CD4-positive, alpha-beta memory T cell (primary cell): ENCODE results near the gene SPIN1. TPM values are rescaled to one million over a fixed set of nuclear protein-coding genes. Genes with fewer than 3 reads are reported as not detected.

ENCODE experiments used
- CTCF ChIA-PET: fragments of 350-600 bp; sonication (Branson Sonifier 250); formaldehyde crosslinking; loops from one replicate; lab custom pipeline; 2021; ENCODE audit warnings: inconsistent platforms; ENCODE audit not compliant: partially characterized antibody; lab: Charles Lee
- POLR2A ChIA-PET: fragments of 350-600 bp; sonication (Branson Sonifier 250); formaldehyde crosslinking; loops from one replicate; lab custom pipeline; 2021; ENCODE audit not compliant: partially characterized antibody; lab: Charles Lee
- DNase-seq, 5 donors: peaks; one replicate each; pipeline versions ENCODE4 v3.0.0 to v3.0.0-alpha.2; 2020 to 2022; ENCODE audit warnings: mixed read lengths in 1 of 5
- H3K27ac ChIP-seq: one replicate; pipeline ENCODE4 v1.7.0; 2013; ENCODE audit warnings: low read depth, low read length
- H3K27me3 ChIP-seq: 2 replicates; pipeline ENCODE4 v1.7.0; 2013; ENCODE audit warnings: mild to moderate bottlenecking, low read length, moderate library complexity; ENCODE audit not compliant: insufficient read depth
- H3K36me3 ChIP-seq: 2 replicates; pipeline ENCODE4 v1.7.0; 2013; ENCODE audit warnings: mild to moderate bottlenecking, low read length, moderate library complexity; ENCODE audit not compliant: insufficient read depth
- H3K4me1 ChIP-seq: 2 replicates; pipeline ENCODE4 v1.7.0; 2013; ENCODE audit warnings: mild to moderate bottlenecking, low read length, moderate library complexity; ENCODE audit not compliant: insufficient read depth
- H3K4me3 ChIP-seq, 2 donors: one replicate each; pipeline ENCODE4 v1.7.0; 2013; ENCODE audit warnings: low read length in 2 of 2, mild to moderate bottlenecking in 1 of 2
- H3K9me3 ChIP-seq, 2 donors: one replicate each; pipeline ENCODE4 v1.7.0; 2013; ENCODE audit warnings: low read length in 2 of 2, control low read depth in 1 of 2; ENCODE audit not compliant: control insufficient read depth in 1 of 2
- H3K27ac Mint-ChIP-seq, 7 donors: one replicate each; pipeline ENCODE4 v1.8.0; 2020 to 2021; ENCODE audit warnings: mixed read lengths in 7 of 7, mild to moderate bottlenecking in 6 of 7, inconsistent platforms in 3 of 7, moderate library complexity in 3 of 7
- H3K27me3 Mint-ChIP-seq, 2 donors: one replicate each; pipeline ENCODE4 v1.8.0; 2020 to 2021; ENCODE audit warnings: mixed read lengths in 2 of 2
- H3K36me3 Mint-ChIP-seq, 2 donors: one replicate each; pipeline ENCODE4 v1.8.0; 2020 to 2021; ENCODE audit warnings: mixed read lengths in 2 of 2, inconsistent platforms in 1 of 2, mild to moderate bottlenecking in 1 of 2
- H3K4me1 Mint-ChIP-seq, 4 donors: one replicate each; pipeline ENCODE4 v1.8.0; 2020 to 2021; ENCODE audit warnings: mixed read lengths in 4 of 4, mild to moderate bottlenecking in 1 of 4
- H3K4me3 Mint-ChIP-seq, 8 donors: one replicate each; pipeline ENCODE4 v1.8.0; 2020 to 2021; ENCODE audit warnings: mixed read lengths in 8 of 8, mild to moderate bottlenecking in 7 of 8, moderate library complexity in 6 of 8, inconsistent platforms in 3 of 8
- H3K9me3 Mint-ChIP-seq, 8 donors: one replicate each; pipeline ENCODE4 v1.8.0; 2020 to 2021; ENCODE audit warnings: mixed read lengths in 8 of 8, mild to moderate bottlenecking in 5 of 8, inconsistent platforms in 3 of 8, moderate library complexity in 1 of 8
- intact Hi-C: fragments of 100-400 bp; cut with micrococcal nuclease; formaldehyde crosslinking; loops from one replicate; pipeline ENCODE4 v1.15.1; 2023
- polyA plus RNA-seq, 2 donors: library from polyadenylated mRNA; unstranded; fragments of 300-500 nt; fragmentation: Illumina TruSeq; gene quantifications; one replicate each; pipeline ENCODE4 v1.2.3, GENCODE V29; 2021
- total RNA-seq, 2 experiments: library from RNA; stranded (reverse); gene quantifications; one replicate each; pipeline ENCODE4 v1.2.3, GENCODE V29; 2021

The SPIN1 gene
- total and polyA plus RNA-seq, 4 experiments from 2014 or later, result 20.3 to 39.0 (median 28.9) TPM

- Histone ChIP-seq H3K27ac (no peak overlapping the region), H3K27me3 (no peaks in the 10 kb centered on the region), H3K4me3 (no peak overlapping the region), H3K4me1 (no peaks in the 10 kb centered on the region), H3K9me3 (no peaks in the 10 kb centered on the region), H3K36me3 (peaks cover 7% of the 10 kb centered on the region)
- Mint-ChIP-seq H3K4me3 (no peak overlapping the region), H3K27me3 (no peaks in the 10 kb centered on the region), H3K4me1 (peaks cover 0 to 8% (median 2%) of the 10 kb centered on the region in 4 donors), H3K36me3 (peaks cover 15 to 39% of the 10 kb centered on the region in 2 donors), H3K27ac (no peak overlapping the region), H3K9me3 (no peaks in the 10 kb centered on the region)
- POLR2A ChIA-PET, result no interaction called here
- DNase-seq, result no peak
- CTCF ChIA-PET, result interaction anchor here (1.2 kb wide), 1 partner anchor 11 kb away, joined by 4 read pairs; no protein-coding TSS in a partner anchor
- intact Hi-C loops, result no loop called here
These were observed 72.5 kb downstream of the SPIN1 start for GRCh38 chr9:88460587-88461332.

DNA sequence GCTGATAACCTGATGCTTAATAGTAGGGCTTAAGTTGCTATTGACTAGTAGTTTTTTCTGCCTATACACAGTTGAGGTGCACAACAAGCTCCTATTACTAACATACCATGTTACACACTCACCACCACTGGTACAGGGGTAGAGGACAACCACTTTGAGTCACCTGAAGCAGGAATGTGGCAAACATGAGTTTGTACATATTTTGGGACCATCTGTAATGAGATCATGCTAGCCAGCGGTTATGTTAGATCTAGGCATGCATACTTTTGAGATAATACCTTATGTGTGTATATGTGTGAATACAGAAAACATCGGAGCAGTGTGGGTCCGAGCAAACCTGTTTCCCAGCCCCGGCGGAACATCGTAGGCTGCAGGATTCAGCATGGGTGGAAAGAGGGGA is 73.9 kb downstream of the SPIN1 start:
- Histone ChIP-seq H3K27ac (no peak overlapping the region), H3K9me3 (no peaks in the 10 kb centered on the region), H3K27me3 (no peaks in the 10 kb centered on the region), H3K36me3 (peaks cover 7% of the 10 kb centered on the region), H3K4me1 (no peaks in the 10 kb centered on the region), H3K4me3 (no peak overlapping the region)
- peaks cover 14 to 36% of the 10 kb centered on the region in 2 donors for H3K36me3 Mint-ChIP-seq
- CTCF ChIA-PET, result interaction anchor here (1.2 kb wide), 1 partner anchor 12 kb away, joined by 4 read pairs; no protein-coding TSS in a partner anchor
- no peaks in the 10 kb centered on the region for H3K9me3 Mint-ChIP-seq
- no peaks in the 10 kb centered on the region for H3K27me3 Mint-ChIP-seq
- peak overlapping the region in 1 of 8 donors; percentile 9 for H3K4me3 Mint-ChIP-seq
- H3K4me1 Mint-ChIP-seq, result peaks cover 0 to 8% (median 2%) of the 10 kb centered on the region in 4 donors
- intact Hi-C loops, result no loop called here
- no peak for DNase-seq
- H3K27ac Mint-ChIP-seq, result no peak overlapping the region
- POLR2A ChIA-PET, result no interaction called here

GRCh38 chr9:88464851-88465250 is 76.6 kb downstream of the SPIN1 start:
- intact Hi-C loops, result no loop called here
- ChIA-PET POLR2A (no interaction called here), CTCF (no interaction called here)
- Mint-ChIP-seq H3K36me3 (peaks cover 35 to 48% of the 10 kb centered on the region in 2 donors), H3K27me3 (no peaks in the 10 kb centered on the region), H3K9me3 (no peaks in the 10 kb centered on the region), H3K27ac (peak overlapping the region in 1 of 7 donors; percentile 11), H3K4me3 (no peak overlapping the region), H3K4me1 (peaks cover 0 to 6% (median 1%) of the 10 kb centered on the region in 4 donors)
- no peaks in the 10 kb centered on the region for H3K27me3 ChIP-seq
- H3K4me1 ChIP-seq, result no peaks in the 10 kb centered on the region
- H3K4me3 ChIP-seq, result no peak overlapping the region
- no peaks in the 10 kb centered on the region for H3K9me3 ChIP-seq
- peaks cover 14% of the 10 kb centered on the region for H3K36me3 ChIP-seq
- no peak for DNase-seq
- H3K27ac ChIP-seq, result no peak overlapping the region

DNA sequence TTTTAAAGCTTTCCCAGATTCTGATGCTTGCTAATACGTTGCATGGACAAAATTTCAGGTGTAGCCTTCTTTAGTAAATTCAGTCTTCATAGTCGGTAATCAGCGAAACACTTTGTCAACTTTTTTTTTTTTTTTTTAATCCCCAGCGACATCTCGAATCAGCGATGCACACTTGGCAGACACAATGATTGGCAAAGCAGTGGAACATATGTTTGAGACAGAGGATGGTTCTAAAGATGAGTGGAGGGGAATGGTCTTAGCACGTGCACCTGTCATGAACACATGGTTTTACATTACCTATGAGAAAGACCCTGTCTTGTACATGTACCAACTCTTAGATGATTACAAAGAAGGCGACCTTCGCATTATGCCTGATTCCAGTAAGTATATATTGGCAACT is 80.0 kb downstream of the SPIN1 start:
- H3K9me3 ChIP-seq, result no peaks in the 10 kb centered on the region
- H3K36me3 ChIP-seq, result peaks cover 7% of the 10 kb centered on the region
- no peak overlapping the region for H3K4me3 ChIP-seq
- Mint-ChIP-seq H3K36me3 (peaks cover 43 to 52% of the 10 kb centered on the region in 2 donors), H3K27ac (no peak overlapping the region), H3K9me3 (no peaks in the 10 kb centered on the region), H3K4me3 (no peak overlapping the region), H3K27me3 (no peaks in the 10 kb centered on the region), H3K4me1 (peaks cover 0 to 4% (median 1%) of the 10 kb centered on the region in 4 donors)
- ChIA-PET POLR2A (no interaction called here), CTCF (no interaction called here)
- H3K27me3 ChIP-seq, result no peaks in the 10 kb centered on the region
- H3K4me1 ChIP-seq, result no peaks in the 10 kb centered on the region
- no peak overlapping the region for H3K27ac ChIP-seq
- intact Hi-C loops, result no loop called here
- DNase-seq, result no peak

- Mint-ChIP-seq H3K36me3 (peaks cover 28% of the 10 kb centered on the region in 2 donors), H3K4me1 (peaks cover 0 to 1% (median under 1%) of the 10 kb centered on the region in 4 donors), H3K27ac (no peak overlapping the region), H3K9me3 (no peaks in the 10 kb centered on the region), H3K27me3 (no peaks in the 10 kb centered on the region), H3K4me3 (no peak overlapping the region)
- intact Hi-C loops, result no loop called here
- H3K36me3 ChIP-seq, result peaks cover 7% of the 10 kb centered on the region
- no peaks in the 10 kb centered on the region for H3K27me3 ChIP-seq
- no peak for DNase-seq
- POLR2A ChIA-PET, result no interaction called here
- H3K4me1 ChIP-seq, result no peaks in the 10 kb centered on the region
- no peak overlapping the region for H3K27ac ChIP-seq
- no peak overlapping the region for H3K4me3 ChIP-seq
- no peaks in the 10 kb centered on the region for H3K9me3 ChIP-seq
- CTCF ChIA-PET, result no interaction called here
These were observed 88.4 kb downstream of the SPIN1 start for GRCh38 chr9:88476491-88477271.

DNA sequence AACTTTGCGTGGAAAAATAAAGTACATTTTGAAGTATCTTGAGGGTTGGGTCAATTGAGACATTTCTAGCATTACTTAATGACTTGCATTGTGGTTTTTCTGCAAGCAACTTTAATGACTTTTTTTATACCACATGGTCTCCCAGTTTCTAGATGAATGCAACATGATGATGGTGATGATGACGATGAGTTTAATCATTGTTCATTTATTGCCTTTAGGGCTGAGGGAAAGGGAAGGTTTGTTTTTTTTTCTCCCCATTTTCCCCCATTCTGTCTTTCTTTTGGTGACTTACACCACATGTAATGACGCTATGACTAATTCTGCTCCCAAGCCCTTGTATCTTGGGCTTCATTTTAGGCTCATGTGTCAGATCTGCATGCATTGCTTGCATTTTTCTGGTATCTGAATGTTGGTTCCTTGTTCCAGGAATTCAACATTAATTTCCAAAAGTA is 89.1 kb downstream of the SPIN1 start:
- no peaks in the 10 kb centered on the region for H3K9me3 Mint-ChIP-seq
- Histone ChIP-seq H3K9me3 (no peaks in the 10 kb centered on the region), H3K27me3 (no peaks in the 10 kb centered on the region), H3K4me3 (no peak overlapping the region), H3K4me1 (no peaks in the 10 kb centered on the region), H3K36me3 (peaks cover 7% of the 10 kb centered on the region), H3K27ac (no peak overlapping the region)
- H3K36me3 Mint-ChIP-seq, result peaks cover 28 to 31% of the 10 kb centered on the region in 2 donors
- CTCF ChIA-PET, result no interaction called here
- peaks cover 0 to 1% (median under 1%) of the 10 kb centered on the region in 4 donors for H3K4me1 Mint-ChIP-seq
- no peak overlapping the region for H3K27ac Mint-ChIP-seq
- POLR2A ChIA-PET, result no interaction called here
- no peak overlapping the region for H3K4me3 Mint-ChIP-seq
- intact Hi-C loops, result no loop called here
- H3K27me3 Mint-ChIP-seq, result no peaks in the 10 kb centered on the region
- DNase-seq, result no peak

DNA sequence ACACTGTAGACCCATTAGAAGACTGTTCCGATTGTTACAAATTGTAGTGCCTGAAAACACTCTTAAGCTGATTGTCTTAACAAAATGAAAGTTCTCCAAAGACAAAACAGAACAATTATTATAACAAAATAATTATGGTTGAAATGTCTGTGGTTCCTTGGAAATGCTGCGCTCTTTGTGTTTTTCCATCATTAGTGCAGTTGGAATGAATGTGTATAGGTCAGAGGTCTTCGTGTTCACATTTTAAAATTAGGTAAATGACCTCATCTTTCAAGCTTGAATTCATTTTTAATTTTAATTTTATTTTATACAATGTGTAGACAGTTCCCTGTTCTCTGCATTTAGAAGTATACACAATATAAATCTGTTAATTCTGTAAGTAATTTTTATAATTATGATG is 90.0 kb downstream of the SPIN1 start:
- intact Hi-C loops, result no loop called here
- H3K36me3 ChIP-seq, result peaks cover 7% of the 10 kb centered on the region
- peaks cover 0 to 1% (median under 1%) of the 10 kb centered on the region in 4 donors for H3K4me1 Mint-ChIP-seq
- H3K4me3 Mint-ChIP-seq, result no peak overlapping the region
- no peaks in the 10 kb centered on the region for H3K27me3 Mint-ChIP-seq
- no peak overlapping the region for H3K4me3 ChIP-seq
- H3K4me1 ChIP-seq, result no peaks in the 10 kb centered on the region
- ChIA-PET POLR2A (no interaction called here), CTCF (no interaction called here)
- no peaks in the 10 kb centered on the region for H3K9me3 ChIP-seq
- no peak for DNase-seq
- H3K27ac Mint-ChIP-seq, result no peak overlapping the region
- no peaks in the 10 kb centered on the region for H3K9me3 Mint-ChIP-seq
- no peaks in the 10 kb centered on the region for H3K27me3 ChIP-seq
- peaks cover 28 to 31% of the 10 kb centered on the region in 2 donors for H3K36me3 Mint-ChIP-seq
- H3K27ac ChIP-seq, result no peak overlapping the region
